IMR-90 (cell line): ENCODE measurements around the gene SORBS1. TPM values are rescaled to one million over a fixed set of nuclear protein-coding genes. Genes with fewer than 3 reads are reported as not detected.

Experiments used
- ATAC-seq: fragments of 200-7000 bp; cut with Tn5 transposase; 2 replicates; pipeline ENCODE4 v1.9.1; 2020; ENCODE audit warnings: low read depth, mild to moderate bottlenecking, moderate library complexity
- BruUV-seq: library from RNA; stranded (reverse); fragments of 400-500 nt; replicated peaks from 2 replicates; lab custom pipeline; 2021; lab: Mats Ljungman, UMichigan
- CTCF ChIA-PET: fragments of 300-600 bp; formaldehyde crosslinking; extraction: SDS; loops from one replicate; lab custom pipeline; 2021; ENCODE audit warnings: antibody characterized with exemption; lab: Yijun Ruan, JAX
- POLR2A ChIA-PET: fragments of 300-600 bp; sonication (Branson Sonifier 250); formaldehyde crosslinking; loops from one replicate; lab custom pipeline; 2022; ENCODE audit warnings: antibody characterized with exemption; ENCODE audit not compliant: unreplicated experiment; lab: Charles Lee
- DNase-seq: peaks from one replicate; pipeline ENCODE4 v3.0.0; 2013
- H2AFZ ChIP-seq: replicated peaks from 2 replicates; pipeline ENCODE3; 2013; ENCODE audit warnings: low read length, mild to moderate bottlenecking; ENCODE audit not compliant: poor library complexity
- H2AK5ac ChIP-seq: 2 replicates; pipeline ENCODE4 v1.6.1; 2013; ENCODE audit warnings: low read depth, low read length, inconsistent platforms
- H2AK9ac ChIP-seq: replicated peaks from 2 replicates; pipeline ENCODE3; 2013; ENCODE audit warnings: mild to moderate bottlenecking, low read depth, low read length, moderate library complexity; ENCODE audit not compliant: poor library complexity
- H2BK120ac ChIP-seq: 2 replicates; pipeline ENCODE4 v1.6.1; 2013; ENCODE audit warnings: low read depth, low read length, inconsistent platforms
- H2BK15ac ChIP-seq: 3 replicates; pipeline ENCODE4 v1.6.1; 2013; ENCODE audit warnings: low read depth, low read length, inconsistent platforms
- H2BK20ac ChIP-seq: 2 replicates; pipeline ENCODE4 v1.6.1; 2013; ENCODE audit warnings: low read depth, mild to moderate bottlenecking, inconsistent platforms, low read length, moderate library complexity
- H2BK5ac ChIP-seq: 2 replicates; pipeline ENCODE4 v1.6.1; 2013; ENCODE audit warnings: mild to moderate bottlenecking, low read depth, low read length, inconsistent platforms; ENCODE audit not compliant: poor library complexity, severe bottlenecking
- H3K14ac ChIP-seq: replicated peaks from 2 replicates; pipeline ENCODE4 v1.6.1; 2013; ENCODE audit warnings: low read depth, low read length, inconsistent platforms
- H3K18ac ChIP-seq: 2 replicates; pipeline ENCODE4 v1.6.1; 2013; ENCODE audit warnings: low read depth, low read length, control low read depth
- H3K23ac ChIP-seq: 2 replicates; pipeline ENCODE4 v1.6.1; 2013; ENCODE audit warnings: low read depth, low read length, inconsistent platforms
- H3K27ac ChIP-seq: 2 replicates; pipeline ENCODE4 v1.5.1; 2013; ENCODE audit warnings: mild to moderate bottlenecking, control low read depth, low read length; ENCODE audit not compliant: insufficient read depth
- H3K27me3 ChIP-seq: 2 replicates; pipeline ENCODE4 v1.6.1; 2013; ENCODE audit warnings: low read length; ENCODE audit not compliant: control insufficient read depth, insufficient read depth
- H3K36me3 ChIP-seq: 2 replicates; pipeline ENCODE4 v1.6.1; 2013; ENCODE audit warnings: low read length, mixed read lengths; ENCODE audit not compliant: control insufficient read depth, insufficient read depth
- H3K4ac ChIP-seq: 2 replicates; pipeline ENCODE4 v1.6.1; 2013; ENCODE audit warnings: low read depth, low read length, inconsistent platforms
- H3K4me1 ChIP-seq: 2 replicates; pipeline ENCODE4 v1.6.1; 2013; ENCODE audit warnings: low read length, mixed read lengths; ENCODE audit not compliant: control insufficient read depth, insufficient read depth
- H3K4me2 ChIP-seq: 2 replicates; pipeline ENCODE4 v1.6.1; 2013; ENCODE audit warnings: low read depth, mild to moderate bottlenecking, control low read depth, low read length, moderate library complexity
- H3K4me3 ChIP-seq: 2 replicates; pipeline ENCODE4 v1.5.1; 2013; ENCODE audit warnings: low read depth, mild to moderate bottlenecking, control low read depth, low read length, moderate library complexity; ENCODE audit not compliant: insufficient read depth
- H3K56ac ChIP-seq: 2 replicates; pipeline ENCODE4 v1.6.1; 2013; ENCODE audit warnings: low read length, inconsistent platforms; ENCODE audit not compliant: insufficient read depth; ENCODE audit errors: extremely low read depth
- H3K79me1 ChIP-seq, 2 experiments: 2 replicates each; pipeline ENCODE4 v1.6.1; 2013; ENCODE audit warnings: low read length in 2 of 2, inconsistent platforms in 1 of 2, low read depth in 1 of 2
- H3K9ac ChIP-seq: 2 replicates; pipeline ENCODE4 v1.6.1; 2013; ENCODE audit warnings: low read depth, low read length, control low read depth
- H3K9me1 ChIP-seq: 2 replicates; pipeline ENCODE4 v1.6.1; 2013; ENCODE audit warnings: low read length, inconsistent platforms; ENCODE audit not compliant: insufficient read depth
- H3K9me3 ChIP-seq: 2 replicates; pipeline ENCODE4 v1.6.1; 2013; ENCODE audit warnings: low read length; ENCODE audit not compliant: control insufficient read depth, insufficient read depth
- H4K20me1 ChIP-seq: 2 replicates; pipeline ENCODE4 v1.6.1; 2013; ENCODE audit warnings: low read length, inconsistent platforms; ENCODE audit not compliant: insufficient read depth
- H4K5ac ChIP-seq: 2 replicates; pipeline ENCODE4 v1.6.1; 2013; ENCODE audit warnings: mild to moderate bottlenecking, low read depth, low read length, control low read depth
- H4K8ac ChIP-seq, 2 experiments: 2 replicates each; pipeline ENCODE4 v1.6.1; 2013; ENCODE audit warnings: low read depth in 2 of 2, low read length in 2 of 2, control low read depth in 1 of 2, inconsistent platforms in 1 of 2
- H4K91ac ChIP-seq: 2 replicates; pipeline ENCODE4 v1.6.1; 2013; ENCODE audit warnings: low read depth, low read length, inconsistent platforms; ENCODE audit not compliant: insufficient read depth
- BHLHE40 ChIP-seq: fragments of 150-350 bp; IDR thresholded peaks from 2 replicates; pipeline ENCODE4 v1.6.1; 2016; ENCODE audit warnings: mild to moderate bottlenecking, low read depth, low read length
- CHD1 ChIP-seq: IDR thresholded peaks from 2 replicates; pipeline ENCODE4 v1.6.1; 2012; ENCODE audit warnings: low read depth, low read length, improper control_type of control experiment
- NFE2L2 ChIP-seq: fragments of 150-350 bp; IDR thresholded peaks from 2 replicates; pipeline ENCODE4 v1.6.1; 2016; ENCODE audit warnings: low read depth, mild to moderate bottlenecking, low read length
- POLR2A ChIP-seq: IDR thresholded peaks from 2 replicates; pipeline ENCODE4 v1.6.1; 2012; ENCODE audit warnings: mild to moderate bottlenecking, low read depth, low read length
- RAD21 ChIP-seq: IDR thresholded peaks from 2 replicates; pipeline ENCODE4 v1.6.1; 2012; ENCODE audit warnings: low read length, improper control_type of control experiment
- RCOR1 ChIP-seq: IDR thresholded peaks from 2 replicates; pipeline ENCODE4 v1.6.1; 2012; ENCODE audit warnings: mild to moderate bottlenecking, low read length, improper control_type of control experiment; ENCODE audit not compliant: insufficient replicate concordance
- RFX5 ChIP-seq: IDR thresholded peaks from 2 replicates; pipeline ENCODE4 v1.8.0; 2012; ENCODE audit warnings: low read depth, mild to moderate bottlenecking, low read length, moderate library complexity
- SMC3 ChIP-seq: fragments of 150-350 bp; IDR thresholded peaks from 2 replicates; pipeline ENCODE4 v1.6.1; 2016; ENCODE audit warnings: low read depth, mild to moderate bottlenecking, antibody characterized with exemption, low read length, moderate library complexity
- whole genome bisulfite sequencing, 2 experiments: methylation state at CpG; one replicate each; pipeline versions ENCODE4 v1.1.5 to v1.1.7; 2013; ENCODE audit warnings: missing lambda C conversion rate in 2 of 2; ENCODE audit not compliant: insufficient read length in 1 of 2; ENCODE audit errors: extremely low coverage in 2 of 2; 5-methylcytosine and 5-hydroxymethylcytosine counted together
- dilution Hi-C: fragments of 300-500 bp; cut with HindIII; formaldehyde crosslinking; loops from one replicate; pipeline ENCODE4 v1.14.3; 2018; ENCODE audit warnings: low sequenced_read_pairs; ENCODE audit not compliant: unreplicated experiment
- in situ Hi-C: fragments of 300-500 bp; cut with MboI; formaldehyde crosslinking; loops from 3 replicates; pipeline ENCODE4 v1.14.3; 2019; ENCODE audit warnings: low sequenced_read_pairs, inconsistent platforms, mixed read lengths
- intact Hi-C: fragments of 100-400 bp; cut with micrococcal nuclease; formaldehyde crosslinking; loops from 2 replicates; pipeline ENCODE4 v1.10.0; 2022
- polyA plus RNA-seq, 3 experiments: library from polyadenylated mRNA; depleted of rRNA; stranded (reverse); fragments of >200 nt; gene quantifications; 2 replicates each; pipeline ENCODE4 v1.2.3, GENCODE V29; 2012; ENCODE audit warnings: low replicate concordance in 1 of 3
- total RNA-seq: library from RNA; depleted of rRNA; stranded (reverse); fragments of >200 nt; gene quantifications from 2 replicates; pipeline ENCODE4 v1.2.3, GENCODE V29; 2012

SORBS1 gene
- total and polyA plus RNA-seq, 2 of the 4 experiments (the other 2 are of a cell fraction) = 0.18 to 0.32 TPM

- no peak overlapping the region for H2BK15ac ChIP-seq
- no peaks in the 10 kb centered on the region for H3K9me1 ChIP-seq
- H3K27ac ChIP-seq = no peak overlapping the region
- H3K4me2 ChIP-seq = no peak overlapping the region
- in situ Hi-C loops (no loop called here), dilution Hi-C loops (no loop called here), intact Hi-C loops (no loop called here)
- ChIA-PET CTCF (no interaction called here), POLR2A (no interaction called here)
- 62% methylated on average over 3 of the region's 27 CpGs; no CpG with 5 or more reads in 1 of the 2 experiments for WGBS, 2 experiments
- no peak overlapping the region for H4K8ac ChIP-seq
- peaks cover 12% of the 10 kb centered on the region for H3K27me3 ChIP-seq
- no peak overlapping the region for H2BK120ac ChIP-seq
- no peak overlapping the region for H4K91ac ChIP-seq
- TF ChIP-seq POLR2A (no peak), RFX5 (no peak), BHLHE40 (no peak), CHD1 (no peak), RAD21 (no peak), SMC3 (no peak), RCOR1 (no peak), NFE2L2 (no peak)
- no peak overlapping the region for H3K9ac ChIP-seq
- no peak overlapping the region for H4K5ac ChIP-seq
- no peak overlapping the region for H3K56ac ChIP-seq
- no peak overlapping the region for H3K14ac ChIP-seq
- H3K4me1 ChIP-seq = no peaks in the 10 kb centered on the region
- H2BK20ac ChIP-seq = no peak overlapping the region
- ATAC-seq (no peak), DNase-seq (no peak)
- H3K79me1 ChIP-seq = no peaks in the 10 kb centered on the region
- H3K18ac ChIP-seq = no peak overlapping the region
- BruUV-seq = no TSS peak
- no peaks in the 10 kb centered on the region for H4K20me1 ChIP-seq
- H2AK5ac ChIP-seq = no peak overlapping the region
- H3K23ac ChIP-seq = no peak overlapping the region
- H2AFZ ChIP-seq = no peak overlapping the region
- no peak overlapping the region for H2AK9ac ChIP-seq
- no peaks in the 10 kb centered on the region for H3K9me3 ChIP-seq
- no peaks in the 10 kb centered on the region for H3K36me3 ChIP-seq
- no peak overlapping the region for H3K4ac ChIP-seq
- no peak overlapping the region for H2BK5ac ChIP-seq
- H3K4me3 ChIP-seq = no peak overlapping the region
Measured at GRCh38 chr10:95414016-95414830, 146.9 kb downstream of the SORBS1 start.
